Cardiac muscle cell (in vitro differentiated cells and primary cell): Measurements from ENCODE around the gene ASB5. TPM values are rescaled to one million over a fixed set of nuclear protein-coding genes. Genes with fewer than 3 reads are reported as not detected.

ENCODE experiments used
- DNase-seq, 2 donors: peaks; one replicate each; pipeline versions ENCODE4 v3.0.0 to v3.0.0-alpha.2; 2010 to 2017; ENCODE audit warnings: low read depth in 1 of 2, low spot score in 1 of 2
- H3K27ac ChIP-seq: fragments of 200-600 bp; sonication (generic); 2 replicates; pipeline ENCODE4 v1.5.1; 2016
- H3K27me3 ChIP-seq: fragments of 200-600 bp; sonication (generic); 2 replicates; pipeline ENCODE4 v1.6.0; 2016; ENCODE audit warnings: control low read depth
- H3K36me3 ChIP-seq: fragments of 200-600 bp; sonication (generic); 2 replicates; pipeline ENCODE4 v1.5.1; 2016; ENCODE audit warnings: control low read depth
- H3K4me1 ChIP-seq: fragments of 200-600 bp; sonication (generic); 2 replicates; pipeline ENCODE4 v1.8.1; 2017; ENCODE audit warnings: low read depth, mild to moderate bottlenecking, mixed run types
- H3K4me3 ChIP-seq: fragments of 200-600 bp; sonication (generic); 2 replicates; pipeline ENCODE4 v1.5.1; 2016; ENCODE audit warnings: mild to moderate bottlenecking
- H3K9me3 ChIP-seq: fragments of 200-600 bp; sonication (generic); 2 replicates; pipeline ENCODE4 v1.5.1; 2017; ENCODE audit warnings: low read depth, mild to moderate bottlenecking, control low read depth
- CTCF ChIP-seq: IDR thresholded peaks from 2 replicates; pipeline ENCODE4 v1.5.1; 2012; ENCODE audit warnings: low read depth, mild to moderate bottlenecking, low read length
- polyA plus RNA-seq: library from polyadenylated mRNA; unstranded; fragments of >200 nt; fragmentation: Nextera tagmentation; extraction: Ambion mirVana; gene quantifications from 2 replicates; pipeline ENCODE4 v1.2.1, GENCODE V29; 2016
- total RNA-seq: library from RNA; depleted of rRNA; stranded (reverse); fragments of >200 nt; gene quantifications from 2 replicates; pipeline ENCODE4 v1.2.3, GENCODE V29; 2016

The ASB5 gene
- total and polyA plus RNA-seq, 2 experiments from 2014 or later, result 0.45 TPM; not detected in 1

GRCh38 chr4:176241703-176242102 is 27.3 kb downstream of the ASB5 start:
- H3K27me3 ChIP-seq, result no peaks in the 10 kb centered on the region

GRCh38 chr4:176238826-176239225 is 30.2 kb downstream of the ASB5 start:
- TF ChIP-seq CTCF, result no peak
- H3K27ac ChIP-seq, result no peak overlapping the region
- no peak overlapping the region for H3K4me3 ChIP-seq
- no peaks in the 10 kb centered on the region for H3K9me3 ChIP-seq
- DNase-seq, result no peak
- H3K36me3 ChIP-seq, result no peaks in the 10 kb centered on the region
- H3K4me1 ChIP-seq, result peaks cover 18% of the 10 kb centered on the region
- H3K27me3 ChIP-seq, result no peaks in the 10 kb centered on the region

More at GRCh38 chr4:176241703-176242102, 27.3 kb downstream of the ASB5 start:
- no peak for DNase-seq
- no peaks in the 10 kb centered on the region for H3K9me3 ChIP-seq
- peaks cover 17% of the 10 kb centered on the region for H3K4me1 ChIP-seq
- no peak overlapping the region for H3K27ac ChIP-seq
- no peaks in the 10 kb centered on the region for H3K36me3 ChIP-seq
- H3K4me3 ChIP-seq, result no peak overlapping the region
- TF ChIP-seq CTCF, result no peak

GRCh38 chr4:176238157-176238610 is 30.8 kb downstream of the ASB5 start:
- no peaks in the 10 kb centered on the region for H3K27me3 ChIP-seq
- H3K36me3 ChIP-seq, result no peaks in the 10 kb centered on the region
- H3K4me1 ChIP-seq, result peaks cover 18% of the 10 kb centered on the region
- TF ChIP-seq CTCF, result no peak
- H3K4me3 ChIP-seq, result no peak overlapping the region
- peak overlapping the region; percentile 8 for H3K27ac ChIP-seq
- peak in 1 of 2 donors; percentile 74 for DNase-seq
- no peaks in the 10 kb centered on the region for H3K9me3 ChIP-seq

GRCh38 chr4:176236946-176237345 is 32.1 kb downstream of the ASB5 start:
- DNase-seq, result no peak
- H3K27ac ChIP-seq, result peak overlapping the region; percentile 90
- no peaks in the 10 kb centered on the region for H3K9me3 ChIP-seq
- H3K27me3 ChIP-seq, result no peaks in the 10 kb centered on the region
- H3K4me3 ChIP-seq, result no peak overlapping the region
- peaks cover 18% of the 10 kb centered on the region for H3K4me1 ChIP-seq
- no peak for TF ChIP-seq CTCF
- no peaks in the 10 kb centered on the region for H3K36me3 ChIP-seq

- Histone ChIP-seq H3K36me3 (no peaks in the 10 kb centered on the region), H3K9me3 (no peaks in the 10 kb centered on the region), H3K27ac (no peak overlapping the region), H3K4me1 (no peaks in the 10 kb centered on the region), H3K4me3 (no peak overlapping the region), H3K27me3 (no peaks in the 10 kb centered on the region)
- DNase-seq, result no peak
- no peak for TF ChIP-seq CTCF
Observed at GRCh38 chr4:176230836-176231235, 38.2 kb downstream of the ASB5 start.

GRCh38 chr4:176229645-176230044 is 39.4 kb downstream of the ASB5 start:
- Histone ChIP-seq H3K4me3 (no peak overlapping the region), H3K36me3 (no peaks in the 10 kb centered on the region), H3K9me3 (no peaks in the 10 kb centered on the region), H3K27me3 (no peaks in the 10 kb centered on the region), H3K4me1 (no peaks in the 10 kb centered on the region), H3K27ac (no peak overlapping the region)
- no peak for TF ChIP-seq CTCF
- no peak for DNase-seq
